Activated effector memory CD4-positive, alpha-beta T cell treated with anti-CD3 and anti-CD28 coated beads, Interleukin-2, amount 50 U/mL, for 16 hours (primary cell): ENCODE measurements around the gene CTXN3.

Experiments used
- DNase-seq: peaks from one replicate; pipeline ENCODE4 v3.0.0-alpha.2; 2020

Gene CTXN3

GRCh38 chr5:127700237-127700766, 51.4 kb downstream of the CTXN3 start:
- DNase-seq = no peak

GRCh38 chr5:127702434-127702833, 53.6 kb downstream of the CTXN3 start:
- no peak for DNase-seq

GRCh38 chr5:127702926-127703561, 54.2 kb downstream of the CTXN3 start, which contains the start of gene CCDC192:
CCDC192 (plus strand) TSS chr5:127703391; CDS start chr5:127703446, 55 bp downstream.
- no peak for DNase-seq

GRCh38 chr5:127705120-127705892, 56.4 kb downstream of the CTXN3 start:
- no peak for DNase-seq

GRCh38 chr5:127706691-127707090, 57.8 kb downstream of the CTXN3 start:
- DNase-seq = no peak

- no peak for DNase-seq
These were observed 58.3 kb downstream of the CTXN3 start for GRCh38 chr5:127707209-127707608.
